CD14-positive monocyte (primary cell): ENCODE data around the gene SETD1B. TPM values are rescaled to one million over a fixed set of nuclear protein-coding genes. Genes with fewer than 3 reads are reported as not detected.
A peak's percentile ranks its signal among the peaks of the same experiment; 100 is the strongest.

Experiments used
- DNase-seq, 3 donors: peaks; one replicate each; pipeline ENCODE4 v3.0.0-alpha.2; 2011 to 2022
- H2AFZ ChIP-seq: 2 replicates; pipeline ENCODE4 v1.6.0; 2012; ENCODE audit warnings: mild to moderate bottlenecking, low read depth, low read length, inconsistent platforms; ENCODE audit not compliant: insufficient read depth, poor library complexity, severe bottlenecking
- H3K27ac ChIP-seq, 2 donors: 1 replicate in 1 of 2; 2 replicates in 1 of 2; pipeline ENCODE4 v1.5.1; 2012 to 2013; ENCODE audit warnings: low read length in 2 of 2, control low read depth in 1 of 2, inconsistent platforms in 1 of 2, low read depth in 1 of 2, mild to moderate bottlenecking in 1 of 2
- H3K27me3 ChIP-seq, 2 donors: one replicate each; pipeline versions ENCODE4 v1.6.0 to v1.6.1; 2011 to 2013; ENCODE audit warnings: low read length in 2 of 2; ENCODE audit not compliant: control insufficient read depth in 2 of 2, insufficient read depth in 2 of 2
- H3K36me3 ChIP-seq, 2 donors: replicated peaks in 1 of 2; 1 replicate in 1 of 2; 2 replicates in 1 of 2; pipeline versions ENCODE4 v1.5.1 to v1.6.1; 2012 to 2013; ENCODE audit warnings: low read length in 2 of 2, control low read depth in 1 of 2, inconsistent platforms in 1 of 2, mild to moderate bottlenecking in 1 of 2; ENCODE audit not compliant: insufficient read depth in 2 of 2, control insufficient read depth in 1 of 2
- H3K4me1 ChIP-seq, 2 donors: 1 replicate in 1 of 2; 2 replicates in 1 of 2; pipeline versions ENCODE4 v1.5.1 to v1.6.1; 2012 to 2013; ENCODE audit warnings: low read length in 2 of 2, control low read depth in 1 of 2, inconsistent platforms in 1 of 2, mild to moderate bottlenecking in 1 of 2, moderate library complexity in 1 of 2; ENCODE audit not compliant: insufficient read depth in 2 of 2, control insufficient read depth in 1 of 2
- H3K4me2 ChIP-seq: replicated peaks from 2 replicates; pipeline ENCODE3; 2012; ENCODE audit warnings: low read length, moderate library complexity, mild to moderate bottlenecking; ENCODE audit not compliant: poor library complexity, severe bottlenecking; ENCODE audit errors: extremely low read depth
- H3K4me3 ChIP-seq, 3 experiments: fragments of 200-600 bp in 1 of 3; sonication (generic) in 1 of 3; replicated peaks in 1 of 3; 1 replicate in 2 of 3; 2 replicates in 1 of 3; pipeline ENCODE4 v1.5.1; 2011 to 2013; ENCODE audit warnings: low read length in 3 of 3, mild to moderate bottlenecking in 3 of 3, control low read depth in 2 of 3, low read depth in 2 of 3, inconsistent platforms in 1 of 3, moderate library complexity in 1 of 3
- H3K79me2 ChIP-seq: 2 replicates; pipeline ENCODE4 v1.6.0; 2012; ENCODE audit warnings: mild to moderate bottlenecking, control low read depth, inconsistent platforms, low read length, moderate library complexity; ENCODE audit not compliant: insufficient read depth
- H3K9ac ChIP-seq: 2 replicates; pipeline ENCODE4 v1.6.0; 2017; ENCODE audit warnings: low read length, mild to moderate bottlenecking; ENCODE audit not compliant: insufficient read depth, poor library complexity, severe bottlenecking
- H3K9me3 ChIP-seq, 2 donors: replicated peaks in 1 of 2; 1 replicate in 1 of 2; 2 replicates in 1 of 2; pipeline versions ENCODE4 v1.5.1 to v1.6.1; 2012 to 2013; ENCODE audit warnings: low read length in 2 of 2, control low read depth in 1 of 2; ENCODE audit not compliant: control insufficient read depth in 1 of 2, insufficient read depth in 1 of 2
- H4K20me1 ChIP-seq: 2 replicates; pipeline ENCODE4 v1.6.0; 2012; ENCODE audit warnings: mild to moderate bottlenecking, low read length, control low read depth, moderate library complexity; ENCODE audit not compliant: insufficient read depth
- H3K27ac Mint-ChIP-seq, 7 donors: one replicate each; pipeline ENCODE4 v1.8.0; 2020; ENCODE audit warnings: mild to moderate bottlenecking in 7 of 7, mixed read lengths in 7 of 7, moderate library complexity in 6 of 7, inconsistent platforms in 2 of 7
- H3K27me3 Mint-ChIP-seq, 3 donors: one replicate each; pipeline ENCODE4 v1.8.0; 2021 to 2022; ENCODE audit warnings: low read depth in 3 of 3, mild to moderate bottlenecking in 3 of 3, mixed read lengths in 3 of 3, moderate library complexity in 3 of 3, inconsistent platforms in 1 of 3
- H3K36me3 Mint-ChIP-seq, 2 donors: one replicate each; pipeline ENCODE4 v1.8.0; 2020; ENCODE audit warnings: mixed read lengths in 2 of 2, inconsistent platforms in 1 of 2, mild to moderate bottlenecking in 1 of 2
- H3K4me1 Mint-ChIP-seq: one replicate; pipeline ENCODE4 v1.8.0; 2020; ENCODE audit warnings: mild to moderate bottlenecking, mixed read lengths
- H3K4me3 Mint-ChIP-seq, 2 donors: one replicate each; pipeline ENCODE4 v1.8.0; 2020; ENCODE audit warnings: mild to moderate bottlenecking in 2 of 2, mixed read lengths in 2 of 2, moderate library complexity in 1 of 2
- H3K9me3 Mint-ChIP-seq, 7 donors: one replicate each; pipeline ENCODE4 v1.8.0; 2020 to 2022; ENCODE audit warnings: mixed read lengths in 7 of 7, mild to moderate bottlenecking in 6 of 7, moderate library complexity in 6 of 7, inconsistent platforms in 2 of 7
- WGBS: methylation state at CpG from one replicate; pipeline ENCODE4 v1.1.5; 2013; ENCODE audit warnings: missing lambda C conversion rate; ENCODE audit not compliant: insufficient coverage; 5-methylcytosine and 5-hydroxymethylcytosine counted together
- intact Hi-C, 2 donors: fragments of 100-400 bp; cut with micrococcal nuclease; formaldehyde crosslinking; loops; one replicate each; pipeline versions ENCODE4 v1.15.0 to v1.15.1; 2023
- polyA plus RNA-seq, 3 donors: library from polyadenylated mRNA; depleted of rRNA in 1 of 3; unstranded in 2 of 3; stranded (reverse) in 1 of 3; fragments of 300-500 nt in 2 of 3; fragments of >200 nt in 1 of 3; fragmentation: Illumina TruSeq in 2 of 3; gene quantifications; 1 replicate in 2 of 3; 2 replicates in 1 of 3; pipeline ENCODE4 v1.2.3, GENCODE V29; 2012 to 2021
- TF ChIP-seq, protein P1 (sequence below): fragments of 200-600 bp; IDR thresholded peaks from one replicate; pipeline ENCODE4 v1.8.0; 2022; ENCODE audit warnings: antibody characterized with exemption, mild to moderate bottlenecking

SETD1B gene
- polyA plus RNA-seq, 3 donors = 0.28 to 9.0 (median 0.60) TPM

DNA sequence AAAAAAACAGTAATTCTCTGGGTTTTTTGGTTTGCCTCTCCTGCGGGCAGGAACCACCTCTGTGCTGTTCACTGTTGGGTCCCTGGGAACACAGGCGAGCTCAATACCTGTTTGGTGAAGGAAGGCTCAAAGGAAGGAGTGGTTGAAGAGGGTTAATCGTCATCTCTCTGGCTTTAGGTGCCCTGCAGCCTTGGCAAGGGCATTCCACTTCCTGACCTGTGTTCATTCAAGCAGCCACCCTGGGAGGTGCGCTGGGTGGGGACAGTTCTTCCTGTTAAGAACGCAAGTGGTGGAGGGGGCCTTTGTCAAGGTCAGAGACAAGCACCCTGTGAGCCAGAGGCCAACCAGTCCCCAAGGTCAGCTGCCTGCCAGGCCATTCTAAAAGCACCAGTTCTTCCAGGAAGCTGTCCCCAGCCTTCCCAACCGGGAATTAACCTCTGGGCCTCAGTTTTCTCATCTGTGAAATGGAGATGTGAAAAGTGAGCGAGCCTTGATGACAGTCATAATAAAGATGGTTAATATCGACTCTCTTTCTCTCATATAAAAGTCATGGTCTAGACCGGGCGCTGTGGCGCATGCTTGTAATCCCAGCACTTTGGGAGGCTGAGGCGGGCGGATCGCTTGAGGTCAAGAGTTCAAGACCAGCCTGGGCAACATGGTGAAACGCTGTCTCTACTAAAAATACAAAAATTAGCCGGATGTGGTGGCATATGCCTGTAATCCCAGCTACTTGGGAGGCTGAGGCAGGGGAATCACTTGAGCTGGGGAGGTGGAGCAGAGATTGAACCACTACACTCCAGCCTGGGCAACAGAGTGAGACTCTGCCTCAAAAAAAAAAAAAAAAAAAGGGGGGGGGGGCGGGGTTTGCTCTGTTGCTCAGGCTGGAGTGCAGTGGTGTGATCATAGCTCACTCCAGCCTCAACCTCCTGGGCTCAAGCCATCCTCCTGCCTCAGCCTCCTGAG lies 16.5 kb upstream of the SETD1B start:
- intact Hi-C loops = no loop called here
- Histone ChIP-seq H2AFZ (no peak overlapping the region), H3K27ac (peak overlapping the region in 1 of 2 donors; percentile 57), H3K4me1 (peaks cover 64 to 68% of the 10 kb centered on the region in 2 donors), H4K20me1 (no peaks in the 10 kb centered on the region), H3K79me2 (peaks cover 29% of the 10 kb centered on the region), H3K27me3 (no peaks in the 10 kb centered on the region), H3K36me3 (no peaks in the 10 kb centered on the region), H3K4me3 (no peak overlapping the region), H3K9ac (no peak overlapping the region), H3K9me3 (no peaks in the 10 kb centered on the region), H3K4me2 (no peak overlapping the region)
- Mint-ChIP-seq H3K4me1 (peaks cover 81% of the 10 kb centered on the region), H3K4me3 (peak overlapping the region in 1 of 2 donors; percentile 47), H3K36me3 (peaks cover 23 to 25% of the 10 kb centered on the region in 2 donors), H3K27ac (peak overlapping the region; percentile 81 to 100 (median 87)), H3K9me3 (peaks cover 0 to 1% (median 0%) of the 10 kb centered on the region in 7 donors), H3K27me3 (peaks cover 0 to 3% (median 0%) of the 10 kb centered on the region in 3 donors)
- 73% methylated on average over 10 of the region's 17 CpGs for WGBS
- TF ChIP-seq, protein P1, sequence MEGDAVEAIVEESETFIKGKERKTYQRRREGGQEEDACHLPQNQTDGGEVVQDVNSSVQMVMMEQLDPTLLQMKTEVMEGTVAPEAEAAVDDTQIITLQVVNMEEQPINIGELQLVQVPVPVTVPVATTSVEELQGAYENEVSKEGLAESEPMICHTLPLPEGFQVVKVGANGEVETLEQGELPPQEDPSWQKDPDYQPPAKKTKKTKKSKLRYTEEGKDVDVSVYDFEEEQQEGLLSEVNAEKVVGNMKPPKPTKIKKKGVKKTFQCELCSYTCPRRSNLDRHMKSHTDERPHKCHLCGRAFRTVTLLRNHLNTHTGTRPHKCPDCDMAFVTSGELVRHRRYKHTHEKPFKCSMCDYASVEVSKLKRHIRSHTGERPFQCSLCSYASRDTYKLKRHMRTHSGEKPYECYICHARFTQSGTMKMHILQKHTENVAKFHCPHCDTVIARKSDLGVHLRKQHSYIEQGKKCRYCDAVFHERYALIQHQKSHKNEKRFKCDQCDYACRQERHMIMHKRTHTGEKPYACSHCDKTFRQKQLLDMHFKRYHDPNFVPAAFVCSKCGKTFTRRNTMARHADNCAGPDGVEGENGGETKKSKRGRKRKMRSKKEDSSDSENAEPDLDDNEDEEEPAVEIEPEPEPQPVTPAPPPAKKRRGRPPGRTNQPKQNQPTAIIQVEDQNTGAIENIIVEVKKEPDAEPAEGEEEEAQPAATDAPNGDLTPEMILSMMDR = no peak
- no peak for DNase-seq

DNA sequence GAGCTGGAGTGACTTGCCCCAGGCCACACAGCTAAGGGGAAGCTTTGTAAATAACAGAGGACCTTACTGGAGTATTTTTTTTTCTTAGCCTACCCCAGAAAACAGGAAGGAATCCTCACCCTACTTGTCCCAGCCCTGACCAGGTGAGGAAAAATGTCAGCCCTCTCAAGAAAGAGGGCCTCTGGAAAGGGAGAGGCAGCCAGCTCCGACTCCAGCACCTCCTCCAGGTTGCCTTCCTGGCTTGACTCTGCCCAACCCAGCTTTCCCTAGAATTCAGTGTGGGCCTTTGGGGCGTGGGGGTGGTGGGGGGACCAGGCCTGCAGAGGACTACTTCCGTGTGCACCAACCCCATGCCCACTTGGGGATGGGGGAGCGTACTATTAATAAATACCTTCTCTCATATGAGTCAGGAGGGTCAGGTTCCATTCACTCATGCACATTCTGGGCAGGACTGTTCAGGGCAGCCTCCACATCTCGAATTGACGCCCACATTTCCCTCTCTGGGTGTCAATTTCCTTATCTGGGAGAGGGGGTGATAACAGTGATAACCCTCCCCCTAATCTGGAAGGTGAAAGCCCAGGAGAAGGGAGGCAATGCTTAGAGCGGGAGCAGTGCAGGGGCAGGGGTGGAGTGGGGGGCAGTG lies 15.5 kb upstream of the SETD1B start:
- peaks cover 39% of the 10 kb centered on the region for H3K79me2 ChIP-seq
- H3K27ac ChIP-seq = peak overlapping the region; percentile 98 to 99
- intact Hi-C loops = no loop called here
- no peaks in the 10 kb centered on the region for H3K27me3 ChIP-seq
- H3K9me3 ChIP-seq = no peaks in the 10 kb centered on the region
- peaks cover 70 to 73% of the 10 kb centered on the region in 2 donors for H3K4me1 ChIP-seq
- H3K9ac ChIP-seq = peak overlapping the region; percentile 2
- H3K36me3 ChIP-seq = no peaks in the 10 kb centered on the region
- WGBS = no CpG with 5 or more reads among the region's 7 CpGs
- no peak for DNase-seq
- Mint-ChIP-seq H3K9me3 (peaks cover 0 to 2% (median 0%) of the 10 kb centered on the region in 7 donors), H3K36me3 (peaks cover 22 to 24% of the 10 kb centered on the region in 2 donors), H3K4me3 (no peak overlapping the region), H3K4me1 (peaks cover 79% of the 10 kb centered on the region), H3K27ac (peak overlapping the region; percentile 98 to 100 (median 100)), H3K27me3 (peaks cover 0 to 3% (median 0%) of the 10 kb centered on the region in 3 donors)
- no peak overlapping the region for H2AFZ ChIP-seq
- peak overlapping the region in 1 of 3 experiments; percentile 64 for H3K4me3 ChIP-seq
- TF ChIP-seq, protein P1 = no peak
- H3K4me2 ChIP-seq = peak overlapping the region; percentile 70
- no peaks in the 10 kb centered on the region for H4K20me1 ChIP-seq
